HG03066 (cell line): Measurements from ENCODE around the gene MUL1.

ENCODE experiments used
- ATAC-seq: cut with Tn5 transposase; IDR thresholded peaks from one replicate; pipeline ENCODE4 v1.9.1; 2021; ENCODE audit warnings: low read depth; ENCODE audit not compliant: unreplicated experiment

Gene MUL1, protein sequence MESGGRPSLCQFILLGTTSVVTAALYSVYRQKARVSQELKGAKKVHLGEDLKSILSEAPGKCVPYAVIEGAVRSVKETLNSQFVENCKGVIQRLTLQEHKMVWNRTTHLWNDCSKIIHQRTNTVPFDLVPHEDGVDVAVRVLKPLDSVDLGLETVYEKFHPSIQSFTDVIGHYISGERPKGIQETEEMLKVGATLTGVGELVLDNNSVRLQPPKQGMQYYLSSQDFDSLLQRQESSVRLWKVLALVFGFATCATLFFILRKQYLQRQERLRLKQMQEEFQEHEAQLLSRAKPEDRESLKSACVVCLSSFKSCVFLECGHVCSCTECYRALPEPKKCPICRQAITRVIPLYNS

DNA sequence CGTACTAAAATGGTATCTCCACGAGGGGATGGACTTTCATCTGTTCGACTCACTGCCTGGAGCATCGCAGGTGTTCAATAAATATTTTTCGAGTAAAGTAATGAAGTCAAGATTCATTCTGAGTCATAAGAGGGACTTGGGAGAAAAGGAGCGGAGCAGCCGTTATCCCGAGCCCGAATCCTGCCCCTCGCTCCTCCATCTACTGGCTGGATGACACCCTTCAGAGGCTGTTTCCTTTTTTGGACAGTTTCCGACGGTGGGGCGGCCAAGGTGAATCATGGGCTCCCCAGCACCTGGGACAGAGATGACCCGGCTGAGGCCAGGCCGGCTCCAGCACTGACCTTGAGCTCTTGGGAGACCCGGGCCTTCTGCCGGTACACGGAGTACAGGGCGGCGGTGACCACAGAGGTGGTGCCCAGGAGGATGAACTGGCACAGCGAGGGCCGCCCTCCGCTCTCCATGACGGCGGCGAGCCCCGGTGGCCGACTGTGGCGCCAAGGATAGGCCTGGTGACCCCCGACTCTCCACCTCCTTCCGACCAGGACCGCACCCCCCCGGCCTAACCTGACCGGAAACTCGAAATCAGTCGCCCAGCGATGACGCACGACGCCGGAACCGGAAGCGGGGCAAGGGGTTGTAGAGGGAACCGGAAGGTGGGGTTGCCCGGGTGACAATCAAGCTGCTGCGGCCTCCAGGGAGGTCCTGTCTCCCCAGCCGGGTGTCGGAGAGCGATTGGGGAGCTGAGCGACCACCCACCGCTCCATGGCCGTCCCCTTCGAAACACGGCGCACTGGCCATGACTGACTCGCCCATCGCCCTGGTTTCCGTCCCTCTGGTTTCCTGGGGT, at the start of gene MUL1:
Gene MUL1, minus strand, starts transcription at position 588 of the 847 bp plus-strand sequence. Its CDS starts 127 bp downstream, at position 461.
- peak; percentile 96 for ATAC-seq

DNA sequence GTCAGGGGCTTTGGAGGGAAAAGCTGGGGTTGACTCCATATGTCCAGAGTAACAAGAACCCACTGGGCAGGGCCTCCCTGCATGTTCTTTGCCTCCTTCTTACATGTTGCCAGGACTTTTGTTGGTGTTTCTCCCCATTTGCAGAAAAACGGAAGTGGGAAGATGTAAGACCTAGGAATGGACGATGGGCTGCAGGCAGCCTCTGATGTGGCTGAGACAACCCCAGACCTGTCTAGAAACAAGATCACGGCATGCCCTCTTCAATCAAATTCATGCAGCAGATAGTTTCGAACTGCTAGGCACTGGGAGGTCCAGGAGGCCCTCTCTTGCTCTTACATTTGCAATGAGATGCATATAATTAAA, 47.8 kb upstream of the MUL1 start:
- no peak for ATAC-seq

DNA sequence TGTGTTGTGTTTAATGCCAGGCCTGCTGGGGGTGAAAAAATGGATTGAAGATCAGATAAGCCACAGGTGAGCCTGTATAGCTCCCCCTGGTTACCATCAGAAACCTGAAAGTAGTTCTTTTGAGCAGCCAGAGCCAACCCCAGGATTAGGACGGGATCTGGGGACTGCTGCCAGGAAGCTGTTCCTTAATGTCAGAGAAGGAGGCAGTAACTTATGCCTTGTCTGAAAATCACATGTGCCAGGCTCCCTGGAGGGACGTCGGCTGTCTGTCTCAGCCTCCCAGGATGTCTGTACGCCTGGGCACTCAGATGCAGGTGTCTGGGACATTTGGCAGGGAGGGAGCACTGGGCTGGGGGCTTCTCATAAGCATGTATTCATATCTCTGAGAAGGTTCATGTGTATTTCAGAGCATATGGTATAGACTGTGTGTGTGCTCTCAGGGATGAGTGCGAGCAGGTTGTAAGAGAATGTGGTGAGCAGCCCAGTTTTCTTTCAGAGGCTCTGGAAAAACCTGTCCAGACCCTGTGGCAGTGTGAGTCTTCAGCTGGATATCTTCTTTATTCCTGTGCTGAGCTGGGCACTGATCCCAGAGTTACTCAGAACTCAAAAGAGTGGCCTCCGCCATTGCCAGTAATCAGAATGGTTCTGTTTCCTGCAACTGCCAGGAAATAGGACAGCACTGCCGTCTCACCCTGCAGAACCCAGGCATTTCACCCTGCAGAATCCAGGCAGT, 47.2 kb upstream of the MUL1 start:
- no peak for ATAC-seq

DNA sequence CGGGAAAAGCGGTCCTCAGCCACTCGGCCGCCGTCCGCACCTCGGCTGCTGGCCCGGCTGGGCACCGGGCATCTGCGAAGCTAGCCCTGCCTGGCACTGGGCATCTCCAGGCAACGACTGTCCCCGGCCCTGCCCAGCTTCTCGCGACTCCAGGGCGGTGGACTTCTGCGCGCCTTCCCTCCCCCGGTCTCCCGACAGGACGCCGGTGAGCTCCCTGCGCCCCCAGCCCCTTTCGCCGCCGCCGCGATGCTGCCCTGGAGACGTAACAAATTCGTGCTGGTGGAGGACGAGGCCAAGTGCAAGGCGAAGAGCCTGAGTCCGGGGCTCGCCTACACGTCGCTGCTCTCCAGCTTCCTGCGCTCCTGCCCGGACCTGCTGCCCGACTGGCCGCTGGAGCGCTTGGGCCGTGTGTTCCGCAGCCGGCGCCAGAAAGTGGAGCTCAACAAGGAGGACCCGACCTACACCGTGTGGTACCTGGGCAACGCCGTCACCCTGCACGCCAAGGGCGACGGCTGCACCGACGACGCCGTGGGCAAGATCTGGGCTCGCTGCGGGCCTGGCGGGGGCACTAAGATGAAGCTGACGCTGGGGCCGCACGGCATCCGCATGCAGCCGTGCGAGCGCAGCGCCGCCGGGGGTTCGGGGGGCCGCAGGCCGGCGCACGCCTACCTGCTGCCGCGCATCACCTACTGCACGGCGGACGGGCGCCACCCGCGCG, 44.9 kb upstream of the MUL1 start:
- no peak for ATAC-seq

DNA sequence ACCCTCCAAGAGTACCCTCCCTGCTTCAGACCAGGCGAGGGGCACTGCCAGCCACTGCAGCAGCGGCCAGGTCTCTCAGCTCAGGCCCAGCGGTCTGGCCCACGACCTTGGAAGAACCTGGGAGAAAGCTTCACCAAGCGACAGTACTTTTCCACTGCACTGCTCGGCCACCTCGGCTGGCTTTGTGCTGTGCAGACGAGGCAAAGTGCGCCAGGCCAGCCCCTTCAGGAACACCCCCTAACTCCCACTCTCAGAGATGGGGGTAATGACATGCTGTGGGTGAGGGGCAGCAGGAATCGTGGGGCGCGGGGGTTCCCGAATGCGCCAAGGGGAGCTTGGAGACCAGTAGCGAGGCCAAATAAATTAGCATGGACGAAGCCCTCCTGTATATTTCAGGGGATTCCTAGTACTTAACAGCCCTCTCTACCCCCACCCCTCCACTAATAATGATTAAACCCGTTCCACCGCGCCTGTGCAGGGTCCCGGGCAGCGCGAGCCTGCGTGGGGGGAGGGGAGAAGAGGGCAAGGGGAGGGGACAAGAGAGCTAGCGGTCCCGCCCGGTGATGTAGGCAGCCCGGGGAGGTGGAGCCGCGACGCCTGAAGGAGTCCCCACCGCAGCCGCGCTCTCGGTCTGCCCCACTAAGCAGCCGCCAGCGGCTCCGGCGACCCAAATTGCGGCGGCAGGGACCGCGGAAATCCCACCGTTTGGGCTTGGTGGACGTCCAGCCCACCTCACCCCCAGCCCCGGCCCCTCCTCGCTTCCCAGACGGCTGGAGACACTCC, 44.2 kb upstream of the MUL1 start, which contains the start of gene FAM43B:
Gene FAM43B, plus strand, starts transcription at position 629 of the 783 bp plus-strand sequence. CDS start 401 bp downstream, outside the sequence.
- ATAC-seq = no peak

DNA sequence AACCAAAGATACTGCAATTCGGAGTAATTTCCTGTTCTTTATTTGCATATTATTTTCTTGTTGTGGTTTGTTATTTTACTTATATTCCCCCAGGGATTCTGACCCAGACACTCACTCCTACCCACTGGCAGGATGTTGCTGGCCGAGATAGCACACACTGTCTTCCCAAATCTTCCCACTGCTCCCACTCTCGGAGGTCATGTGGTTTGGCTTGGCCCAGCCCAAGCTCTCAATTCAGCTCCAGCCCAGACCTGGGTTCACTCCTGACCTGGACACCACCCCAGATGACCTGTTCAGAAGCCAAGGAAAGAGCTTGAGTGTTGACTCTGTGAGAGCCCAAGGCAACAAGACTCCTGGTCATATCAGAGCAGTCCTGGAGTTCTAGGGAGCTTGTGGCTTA, 43.2 kb upstream of the MUL1 start:
- ATAC-seq = no peak

DNA sequence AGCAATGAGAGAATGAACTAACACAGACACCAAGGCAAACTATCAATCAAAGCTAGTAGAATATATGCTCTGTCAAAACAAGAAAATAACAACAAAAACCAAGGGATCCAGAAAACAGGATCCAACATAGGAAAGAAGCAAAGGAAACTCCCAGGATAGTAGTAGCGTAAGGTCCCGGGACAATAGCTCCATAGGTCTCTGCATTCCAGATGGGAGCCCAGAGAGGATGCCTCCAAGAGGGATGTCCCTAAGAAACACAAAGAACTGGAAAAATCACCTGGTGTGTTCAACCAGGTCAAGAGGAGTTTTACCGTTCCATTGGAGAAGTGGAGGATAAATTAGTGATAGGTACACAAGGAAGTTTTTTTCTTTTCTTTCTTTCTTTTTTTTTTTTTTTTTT, 38.7 kb upstream of the MUL1 start:
- no peak for ATAC-seq

DNA sequence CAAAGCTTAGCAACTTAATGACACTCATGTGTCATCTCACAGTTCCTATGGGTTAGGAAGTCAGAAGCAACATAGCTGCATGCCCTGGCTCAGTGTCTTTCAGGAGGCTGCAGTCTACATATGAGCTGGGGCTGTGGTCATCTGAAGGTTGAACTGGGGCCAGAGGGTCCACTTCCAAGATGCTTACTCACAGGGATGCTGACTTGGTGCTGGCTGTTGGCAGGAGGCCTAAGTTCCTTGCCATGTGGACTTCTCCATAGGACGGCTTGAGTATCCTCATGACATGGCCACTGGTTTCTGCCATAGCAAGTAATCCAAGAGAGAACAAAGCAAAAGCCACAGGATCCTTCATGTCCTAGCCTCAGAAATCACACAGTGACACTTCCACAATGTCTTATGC, 32.3 kb upstream of the MUL1 start:
- no peak for ATAC-seq

DNA sequence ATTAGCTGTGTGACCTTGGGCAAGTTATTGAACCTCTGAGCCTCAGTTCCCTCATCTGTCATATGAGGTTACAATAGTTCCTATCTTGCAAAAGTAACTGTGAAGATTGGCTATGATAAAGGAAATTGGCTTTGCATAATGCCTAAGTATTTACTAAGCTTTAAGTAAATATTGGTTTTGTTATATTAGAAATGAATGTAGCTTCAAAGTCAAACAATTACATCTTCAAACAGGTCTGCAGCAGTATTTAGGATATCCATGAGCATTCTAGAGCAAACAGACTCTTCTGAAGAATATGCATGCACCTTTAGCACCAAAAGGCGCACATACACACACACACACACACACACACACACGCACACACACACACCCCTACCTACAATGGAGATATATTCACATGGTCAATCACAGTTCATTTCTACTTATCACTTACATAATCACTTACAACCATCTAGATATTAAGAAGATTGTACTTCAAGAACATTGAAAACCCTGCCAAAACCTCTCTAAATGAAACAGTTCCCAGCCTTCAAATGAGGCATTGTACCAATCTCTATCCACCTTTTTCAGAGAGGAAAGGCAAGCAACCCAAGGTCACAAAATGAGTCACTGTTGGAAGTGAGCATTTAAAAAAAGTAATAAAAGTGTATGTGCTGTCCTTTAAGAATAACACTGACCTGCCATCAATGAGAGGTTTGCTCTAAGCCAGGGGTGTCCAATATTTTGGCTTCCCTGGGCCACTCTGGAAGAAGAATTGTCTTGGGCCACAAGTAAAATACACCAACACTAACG, 31.0 kb upstream of the MUL1 start:
- no peak for ATAC-seq

DNA sequence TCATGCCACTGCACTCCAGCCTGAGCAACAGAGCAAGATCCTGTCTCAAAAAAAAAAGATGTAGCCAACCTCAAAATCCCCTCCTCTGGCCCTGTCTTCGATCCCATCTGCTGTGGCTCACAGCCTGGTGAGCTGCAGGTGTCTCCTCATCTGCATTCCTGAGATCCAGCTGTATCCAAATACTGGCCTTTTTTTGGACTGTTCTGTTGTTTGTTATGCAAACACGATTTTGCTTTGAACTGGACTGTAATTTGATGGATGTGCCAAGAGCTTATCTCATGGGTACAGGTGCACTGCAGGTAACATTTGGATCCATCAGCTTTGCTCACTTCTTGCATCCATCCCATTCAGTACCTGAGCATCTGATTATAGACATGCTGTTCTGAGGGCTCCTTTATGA, 30.3 kb upstream of the MUL1 start:
- ATAC-seq = no peak

DNA sequence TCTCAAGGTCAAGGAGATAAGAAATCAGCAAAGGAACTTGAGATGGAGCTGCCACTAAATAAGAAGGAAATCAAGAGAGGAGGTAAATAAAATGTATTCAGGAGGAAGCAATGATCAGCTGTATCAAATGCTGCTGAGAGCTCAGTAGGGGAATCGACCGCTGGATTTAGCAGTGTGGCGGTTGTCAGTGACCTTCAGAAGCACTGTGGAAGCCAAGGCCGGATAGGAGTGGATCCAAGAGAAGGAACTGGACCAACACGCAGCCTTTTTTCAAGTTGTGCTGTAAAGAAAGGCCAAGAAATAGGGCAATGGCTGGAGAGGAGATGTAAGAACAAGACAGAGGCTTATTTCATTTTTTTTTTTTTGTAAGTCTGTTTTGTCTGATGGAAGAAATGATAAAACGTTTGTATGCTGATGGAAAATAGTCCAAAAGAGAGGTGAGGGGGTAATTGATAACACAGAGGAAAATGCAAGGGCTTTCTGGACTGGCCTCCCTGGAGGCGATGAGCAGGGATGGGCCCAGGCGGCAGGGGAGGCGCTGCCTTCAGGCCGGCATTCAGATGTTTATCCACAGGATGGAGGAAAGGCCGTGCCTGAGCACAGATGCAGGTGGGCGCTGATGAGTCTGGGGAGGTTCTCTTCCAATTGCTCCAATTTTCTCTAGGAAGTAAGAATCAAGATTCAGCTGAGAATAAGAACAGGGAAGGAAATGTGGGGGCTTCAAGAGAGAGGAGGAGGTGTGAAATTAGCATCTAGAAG, 26.9 kb upstream of the MUL1 start:
- ATAC-seq = no peak

DNA sequence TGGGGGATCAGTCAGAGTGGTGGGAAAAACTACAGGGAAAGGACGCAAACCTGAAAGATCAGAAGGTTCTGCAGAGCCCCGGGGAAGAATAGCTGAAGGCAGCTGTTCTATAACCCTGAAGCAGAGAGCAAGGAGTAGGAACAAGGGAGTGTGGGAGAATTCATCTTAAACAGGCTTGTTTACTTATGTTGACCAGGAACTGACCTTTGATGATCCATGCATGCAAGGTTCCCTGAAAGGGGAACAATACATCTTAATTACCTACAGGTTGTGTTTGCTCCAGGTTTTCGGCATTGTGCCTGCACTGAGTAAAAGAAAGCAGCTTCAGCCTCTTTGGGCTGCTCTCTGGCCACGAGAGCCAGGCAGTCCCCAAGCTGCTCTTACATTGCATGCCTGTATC, 25.7 kb upstream of the MUL1 start:
- ATAC-seq = no peak

DNA sequence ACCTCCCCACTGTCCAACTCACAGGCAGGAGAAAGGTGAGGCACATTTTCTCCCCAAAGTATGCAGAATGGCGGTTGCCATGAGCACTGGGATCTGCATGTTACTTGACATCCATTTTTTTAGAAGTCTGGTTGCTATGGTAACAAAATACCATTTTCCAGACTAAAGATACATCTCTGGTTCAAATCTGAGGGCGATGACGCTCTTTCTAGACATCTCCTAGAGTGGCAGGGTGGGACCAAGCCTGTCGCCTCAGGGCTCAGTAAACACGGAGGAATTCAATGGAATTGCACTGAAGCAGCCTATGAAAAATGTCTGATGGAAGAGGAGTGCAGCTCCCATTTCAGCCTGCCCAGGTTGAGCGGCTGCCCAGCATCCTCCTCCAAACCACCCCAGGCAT, 22.9 kb upstream of the MUL1 start:
- no peak for ATAC-seq

DNA sequence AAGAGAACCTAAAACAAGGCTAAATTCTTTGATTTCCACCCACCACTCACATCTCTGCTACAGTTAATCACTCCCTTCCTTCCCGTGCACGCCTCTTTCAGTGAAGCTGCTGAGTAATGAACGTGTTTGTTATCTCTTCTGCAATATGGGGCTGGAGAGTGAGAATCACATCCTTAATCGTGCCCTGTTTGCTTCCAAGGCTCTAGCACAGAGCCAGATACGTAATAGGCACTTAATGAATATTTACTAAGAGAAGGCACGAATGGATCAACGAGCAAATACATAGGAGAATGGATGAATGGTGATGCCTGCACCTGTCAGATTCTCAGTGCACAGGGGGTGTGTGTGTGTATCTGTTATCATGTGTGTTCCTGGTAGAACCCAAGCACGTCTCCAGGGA, 22.4 kb upstream of the MUL1 start:
- ATAC-seq = no peak

DNA sequence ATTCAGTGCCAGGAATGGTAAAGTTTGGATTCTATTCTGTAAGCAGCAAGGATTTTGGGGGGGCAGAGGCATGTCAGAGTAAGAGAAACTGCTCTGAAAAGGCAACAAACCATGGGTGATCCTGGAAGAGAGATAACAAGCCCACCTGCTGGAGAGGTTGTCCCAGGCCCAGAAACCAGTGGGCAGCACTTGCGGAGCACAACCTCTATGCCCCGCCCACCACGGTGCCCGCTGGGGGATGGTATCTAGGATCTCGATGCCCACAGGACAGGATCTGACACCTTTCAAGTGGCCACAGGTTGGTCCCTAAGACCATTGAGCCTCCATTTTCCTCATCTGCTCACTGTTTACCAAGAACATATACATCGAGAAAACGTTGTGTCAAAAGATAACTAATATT, 20.3 kb upstream of the MUL1 start:
- ATAC-seq = no peak

DNA sequence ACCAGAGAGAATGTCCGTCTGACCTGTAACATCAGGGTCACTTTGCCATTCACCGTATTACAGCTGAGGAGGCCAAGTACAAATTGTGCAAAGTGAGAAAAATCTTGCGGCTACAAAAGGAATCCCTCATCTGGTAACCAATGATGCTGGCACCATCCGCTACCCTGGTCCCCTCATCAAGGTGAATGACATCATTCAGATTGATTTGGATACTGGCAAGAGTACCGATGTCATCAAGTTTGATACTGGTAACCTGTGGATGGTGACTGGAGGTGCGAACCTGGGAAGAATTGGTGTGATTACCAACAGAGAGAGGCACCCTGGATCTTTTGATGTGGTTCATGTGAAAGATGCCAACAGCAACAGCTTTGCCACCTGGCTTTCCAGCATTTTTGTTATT, 18.3 kb upstream of the MUL1 start:
- no peak for ATAC-seq

DNA sequence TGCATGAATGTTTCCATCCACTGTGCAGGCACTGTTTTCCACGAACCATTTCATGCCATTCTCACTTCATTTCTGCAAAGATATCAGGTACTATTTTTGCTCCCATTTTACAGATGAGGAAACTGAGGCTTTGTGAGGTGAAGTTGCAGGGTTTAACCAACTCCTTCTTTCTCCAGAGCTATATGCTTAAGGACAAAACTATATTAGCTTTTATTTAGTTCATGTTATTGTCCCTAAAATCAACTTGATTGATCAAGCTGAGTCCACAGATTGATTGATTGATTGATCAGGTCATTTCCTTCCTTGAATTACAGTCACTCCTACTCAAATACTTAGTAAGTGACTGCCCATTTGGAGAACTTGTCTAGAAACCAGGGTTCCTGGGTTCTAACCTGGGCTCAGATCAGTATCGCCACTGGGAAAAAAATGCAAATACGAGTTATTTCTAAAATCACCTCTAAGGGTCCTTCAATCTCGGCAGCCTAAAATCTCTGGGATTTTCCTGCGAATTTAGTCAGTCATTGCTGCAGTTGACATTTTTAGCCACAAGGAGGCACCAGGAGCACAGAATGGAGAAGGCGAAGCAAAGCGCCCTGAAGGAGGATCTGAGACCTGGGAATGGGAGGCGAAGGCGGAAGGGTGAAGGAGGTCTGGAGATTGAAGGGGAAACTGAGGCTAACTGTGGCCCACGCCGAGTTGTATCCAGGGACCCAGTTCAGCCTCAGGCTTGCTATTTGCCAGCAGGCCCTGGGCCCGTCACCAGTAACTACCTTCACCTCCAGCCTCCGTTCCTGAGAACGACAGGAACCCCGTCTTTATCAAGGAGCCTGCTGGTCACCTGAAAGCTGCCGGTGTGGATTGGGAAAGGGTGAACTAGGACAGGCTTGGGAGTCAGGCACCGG, 14.3 kb upstream of the MUL1 start:
- ATAC-seq = no peak
